ENCODE measurements around the gene IMPA2.

The IMPA2 gene

DNA sequence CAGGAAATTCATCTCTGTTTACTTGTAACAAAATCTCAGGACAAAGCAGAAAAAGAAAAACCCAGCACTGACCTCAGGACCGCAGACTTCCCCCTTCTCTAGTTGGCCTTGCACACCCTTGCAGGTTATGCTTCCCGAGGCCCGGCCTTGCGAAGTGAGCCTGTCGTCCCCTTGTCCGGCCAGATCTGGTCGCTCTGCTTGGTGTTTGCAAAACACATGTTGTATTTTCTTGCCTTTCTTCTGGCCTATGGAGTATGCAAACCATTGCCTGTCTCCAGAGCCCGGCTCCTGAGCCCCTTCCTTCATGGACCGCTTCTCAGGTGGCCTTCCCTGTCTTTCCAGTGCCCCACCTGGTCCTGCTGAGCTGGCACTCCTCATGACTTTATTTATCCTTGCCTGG, 4.8 kb downstream of the IMPA2 start:
- no peak for TF ChIP-seq CTCF (IDR thresholded peaks at IDR 0.05; ENCODE audit: control insufficient read depth, insufficient read depth, low read depth, low read length, missing control alignments)
- no peak for DNase-seq (ENCODE audit: low read depth)
- no peak overlapping the region for H3K4me3 ChIP-seq (ENCODE audit: control insufficient read depth, low read depth, low read length)

- no peak for DNase-seq (ENCODE audit: low read depth)
- TF ChIP-seq CTCF (IDR thresholded peaks at IDR 0.05; ENCODE audit: control insufficient read depth, insufficient read depth, low read depth, low read length, missing control alignments), result no peak
- no peak overlapping the region for H3K4me3 ChIP-seq (ENCODE audit: control insufficient read depth, low read depth, low read length)
These were observed 6.2 kb downstream of the IMPA2 start for GRCh38 chr18:11987527-11987926.

- DNase-seq (ENCODE audit: low read depth), result no peak
- no peak for TF ChIP-seq CTCF (IDR thresholded peaks at IDR 0.05; ENCODE audit: control insufficient read depth, insufficient read depth, low read depth, low read length, missing control alignments)
- no peak overlapping the region for H3K4me3 ChIP-seq (ENCODE audit: control insufficient read depth, low read depth, low read length)
These were observed 7.9 kb downstream of the IMPA2 start for GRCh38 chr18:11989174-11989573.

- H3K4me3 ChIP-seq (ENCODE audit: control insufficient read depth, low read depth, low read length), result no peak overlapping the region
- no peak for DNase-seq (ENCODE audit: low read depth)
- TF ChIP-seq CTCF (IDR thresholded peaks at IDR 0.05; ENCODE audit: control insufficient read depth, insufficient read depth, low read depth, low read length, missing control alignments), result no peak
These were observed 8.7 kb downstream of the IMPA2 start for GRCh38 chr18:11989966-11990380.

DNA sequence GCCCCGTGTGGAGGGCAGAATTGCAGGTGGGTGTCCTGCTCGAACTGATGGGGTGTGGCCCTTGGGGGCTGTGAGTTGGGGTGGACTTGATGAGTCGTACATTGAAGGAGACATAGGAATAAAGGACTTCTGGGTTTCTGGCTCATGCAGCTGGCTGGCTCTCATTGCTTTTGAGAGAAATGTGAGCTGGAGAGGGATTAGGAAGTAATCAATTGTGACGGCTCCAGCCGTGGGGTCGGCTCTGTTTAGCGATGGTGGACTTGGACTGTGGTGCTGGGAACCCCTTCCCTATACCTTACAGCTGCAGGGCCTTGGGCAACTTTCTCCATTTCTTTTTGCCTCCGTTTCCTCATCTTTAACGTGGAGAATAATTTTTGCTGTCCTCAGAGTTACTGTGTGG, 9.2 kb downstream of the IMPA2 start:
- H3K4me3 ChIP-seq (ENCODE audit: control insufficient read depth, low read depth, low read length), result no peak overlapping the region
- no peak for TF ChIP-seq CTCF (IDR thresholded peaks at IDR 0.05; ENCODE audit: control insufficient read depth, insufficient read depth, low read depth, low read length, missing control alignments)
- no peak for DNase-seq (ENCODE audit: low read depth)

DNA sequence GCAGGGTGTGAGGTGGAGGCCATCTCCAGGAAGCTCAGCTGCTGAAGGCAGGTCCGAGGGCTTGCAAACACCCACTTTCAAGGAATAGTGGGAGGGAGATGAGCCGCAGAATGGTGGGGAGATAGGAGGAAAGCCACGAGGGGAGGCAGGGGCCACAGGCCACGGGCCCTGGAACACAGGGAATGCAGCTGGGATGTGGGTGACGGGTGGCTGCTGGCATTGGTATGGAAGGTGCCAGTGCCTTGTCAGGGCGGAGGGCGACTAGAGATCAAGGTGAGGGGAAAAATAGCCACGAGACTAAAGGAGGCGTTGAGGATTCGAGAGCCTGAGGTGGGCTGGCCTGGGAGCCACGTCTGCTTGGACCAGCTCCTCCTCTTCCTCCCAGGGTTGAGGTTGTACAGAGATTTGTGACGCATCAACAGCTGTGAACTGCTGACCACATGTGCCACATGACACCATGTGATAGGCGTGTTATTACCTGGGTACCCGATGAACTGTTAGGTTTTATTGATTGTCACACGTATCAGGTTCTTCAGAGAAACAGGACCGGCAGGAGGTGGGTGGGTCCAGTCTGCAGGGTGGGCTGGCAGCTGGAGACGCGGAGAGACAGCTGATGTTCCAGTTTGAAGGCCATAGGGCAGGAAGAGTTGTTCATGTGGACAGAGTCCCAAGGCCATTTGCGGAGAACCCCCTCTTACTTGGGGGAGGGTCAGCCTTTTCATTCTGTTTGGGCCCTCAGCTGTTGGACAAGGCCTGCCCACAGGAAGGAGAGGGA, 9.9 kb downstream of the IMPA2 start:
- H3K4me3 ChIP-seq (ENCODE audit: control insufficient read depth, low read depth, low read length), result no peak overlapping the region
- DNase-seq (ENCODE audit: low read depth), result no peak
- TF ChIP-seq CTCF (IDR thresholded peaks at IDR 0.05; ENCODE audit: control insufficient read depth, insufficient read depth, low read depth, low read length, missing control alignments), result no peak
